Thyroid gland (tissue), 4 donors: ENCODE data around the gene DUOXA1. TPM values are rescaled to one million over a fixed set of nuclear protein-coding genes. Genes with fewer than 3 reads are reported as not detected.

Experiments
- DNase-seq, 2 donors: peaks; one replicate each; pipeline ENCODE4 v3.0.0-alpha.2; 2019
- H3K27ac ChIP-seq, 3 donors: fragments of 200-600 bp; sonication (generic); 1 replicate in 2 of 3; 2 replicates in 1 of 3; pipeline ENCODE4 v1.5.1; 2016 to 2019; ENCODE audit warnings: mild to moderate bottlenecking in 1 of 3, moderate library complexity in 1 of 3
- H3K27me3 ChIP-seq: fragments of 200-600 bp; sonication (generic); one replicate; pipeline ENCODE4 v1.5.1; 2019
- H3K36me3 ChIP-seq, 2 donors: fragments of 200-600 bp; sonication (generic); one replicate each; pipeline ENCODE4 v1.5.1; 2016 to 2019
- H3K4me1 ChIP-seq, 2 donors: fragments of 200-600 bp; sonication (generic); one replicate each; pipeline ENCODE4 v1.5.1; 2017 to 2019
- H3K4me3 ChIP-seq, 3 donors: fragments of 200-600 bp; sonication (generic); replicated peaks in 1 of 3; 1 replicate in 2 of 3; 2 replicates in 1 of 3; pipeline ENCODE4 v1.5.1; 2016; ENCODE audit warnings: mild to moderate bottlenecking in 1 of 3
- H3K9me3 ChIP-seq: fragments of 200-600 bp; sonication (generic); one replicate; pipeline ENCODE4 v1.5.1; 2017
- POLR2A ChIP-seq, 2 donors: fragments of 450-650 bp; IDR thresholded peaks; one replicate each; pipeline ENCODE4 v1.6.1; 2017; ENCODE audit warnings: antibody characterized with exemption in 2 of 2, mild to moderate bottlenecking in 2 of 2, moderate library complexity in 1 of 2
- WGBS, 2 donors: methylation state at CpG; one replicate each; pipeline ENCODE4 v1.1.5; 2017; 5-methylcytosine and 5-hydroxymethylcytosine counted together
- intact Hi-C: fragments of 100-400 bp; cut with DNase I; formaldehyde crosslinking; loops from one replicate; pipeline ENCODE4 v1.15.1; 2023
- total RNA-seq, 4 donors: library from RNA; depleted of rRNA; stranded (reverse); fragments of >200 nt; gene quantifications; one replicate each; pipeline ENCODE4 v1.2.3, GENCODE V29; 2016
- TF ChIP-seq, protein P1 (sequence below), 6 experiments: fragments of 200-600 bp in 3 of 6; fragments of 450-650 bp in 3 of 6; sonication (generic) in 3 of 6; IDR thresholded peaks; one replicate each; pipeline ENCODE4 v1.5.1; 2016 to 2019; ENCODE audit warnings: antibody characterized with exemption in 6 of 6, mild to moderate bottlenecking in 2 of 6, inconsistent platforms in 1 of 6, moderate library complexity in 1 of 6

DUOXA1 gene
- total RNA-seq, 4 donors from 2014 or later = 97.0 to 187 (median 150) TPM

- Histone ChIP-seq H3K9me3 (no peaks in the 10 kb centered on the region), H3K4me1 (no peaks in the 10 kb centered on the region), H3K27ac (no peak overlapping the region), H3K36me3 (peaks cover 58 to 61% of the 10 kb centered on the region in 2 donors), H3K27me3 (no peaks in the 10 kb centered on the region), H3K4me3 (no peak overlapping the region)
- DNase-seq = no peak
- WGBS, 2 donors = 96 to 97% methylated on average over 9 to 10 of the region's 10 CpGs
- no peak for TF ChIP-seq POLR2A (IDR thresholded peaks at IDR 0.05)
- TF ChIP-seq, protein P1, sequence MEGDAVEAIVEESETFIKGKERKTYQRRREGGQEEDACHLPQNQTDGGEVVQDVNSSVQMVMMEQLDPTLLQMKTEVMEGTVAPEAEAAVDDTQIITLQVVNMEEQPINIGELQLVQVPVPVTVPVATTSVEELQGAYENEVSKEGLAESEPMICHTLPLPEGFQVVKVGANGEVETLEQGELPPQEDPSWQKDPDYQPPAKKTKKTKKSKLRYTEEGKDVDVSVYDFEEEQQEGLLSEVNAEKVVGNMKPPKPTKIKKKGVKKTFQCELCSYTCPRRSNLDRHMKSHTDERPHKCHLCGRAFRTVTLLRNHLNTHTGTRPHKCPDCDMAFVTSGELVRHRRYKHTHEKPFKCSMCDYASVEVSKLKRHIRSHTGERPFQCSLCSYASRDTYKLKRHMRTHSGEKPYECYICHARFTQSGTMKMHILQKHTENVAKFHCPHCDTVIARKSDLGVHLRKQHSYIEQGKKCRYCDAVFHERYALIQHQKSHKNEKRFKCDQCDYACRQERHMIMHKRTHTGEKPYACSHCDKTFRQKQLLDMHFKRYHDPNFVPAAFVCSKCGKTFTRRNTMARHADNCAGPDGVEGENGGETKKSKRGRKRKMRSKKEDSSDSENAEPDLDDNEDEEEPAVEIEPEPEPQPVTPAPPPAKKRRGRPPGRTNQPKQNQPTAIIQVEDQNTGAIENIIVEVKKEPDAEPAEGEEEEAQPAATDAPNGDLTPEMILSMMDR (IDR thresholded peaks at IDR 0.05) = no peak
- intact Hi-C loops = no loop called here
These were observed 11.0 kb upstream of the DUOXA1 start for GRCh38 chr15:45140557-45141250.

GRCh38 chr15:45139770-45140169, 10.1 kb upstream of the DUOXA1 start:
- Histone ChIP-seq H3K36me3 (peaks cover 51 to 55% of the 10 kb centered on the region in 2 donors), H3K4me1 (peaks cover 4% of the 10 kb centered on the region in 2 donors), H3K9me3 (no peaks in the 10 kb centered on the region), H3K27me3 (no peaks in the 10 kb centered on the region), H3K4me3 (no peak overlapping the region), H3K27ac (no peak overlapping the region)
- intact Hi-C loops = no loop called here
- DNase-seq = no peak
- 88 to 93% methylated on average over 6 of the region's 6 CpGs for WGBS, 2 donors
- TF ChIP-seq, protein P1 (IDR thresholded peaks at IDR 0.05) = no peak
- no peak for TF ChIP-seq POLR2A (IDR thresholded peaks at IDR 0.05)

GRCh38 chr15:45138814-45139765, 9.4 kb upstream of the DUOXA1 start:
- 80 to 82% methylated on average over 12 of the region's 12 CpGs for WGBS, 2 donors
- Histone ChIP-seq H3K27me3 (no peaks in the 10 kb centered on the region), H3K4me3 (no peak overlapping the region), H3K27ac (no peak overlapping the region), H3K36me3 (peaks cover 45 to 48% of the 10 kb centered on the region in 2 donors), H3K9me3 (no peaks in the 10 kb centered on the region), H3K4me1 (peaks cover 10% of the 10 kb centered on the region in 2 donors)
- TF ChIP-seq, protein P1 (IDR thresholded peaks at IDR 0.05) = no peak
- TF ChIP-seq POLR2A (IDR thresholded peaks at IDR 0.05) = no peak
- intact Hi-C loops = no loop called here
- DNase-seq = no peak

GRCh38 chr15:45137703-45138102, 8.0 kb upstream of the DUOXA1 start:
- H3K4me1 ChIP-seq = peaks cover 23 to 24% of the 10 kb centered on the region in 2 donors
- H3K27ac ChIP-seq = no peak overlapping the region
- H3K36me3 ChIP-seq = peaks cover 38% of the 10 kb centered on the region in 2 donors
- no peaks in the 10 kb centered on the region for H3K27me3 ChIP-seq
- no peak for TF ChIP-seq POLR2A (IDR thresholded peaks at IDR 0.05)
- TF ChIP-seq, protein P1 (IDR thresholded peaks at IDR 0.05) = no peak
- DNase-seq = no peak
- intact Hi-C loops = no loop called here
- H3K9me3 ChIP-seq = no peaks in the 10 kb centered on the region
- WGBS, 2 donors = 80 to 83% methylated on average over 8 of the region's 8 CpGs
- no peak overlapping the region for H3K4me3 ChIP-seq
